HEK293 (cell line): ENCODE data around the gene CHRNA7.

Experiments used
- CTCF ChIA-PET: fragments of 350-600 bp; formaldehyde crosslinking; extraction: SDS; loops from one replicate; lab custom pipeline; 2021; ENCODE audit warnings: antibody characterized with exemption; lab: Yijun Ruan, JAX
- POLR2A ChIA-PET: fragments of 300-600 bp; formaldehyde crosslinking; extraction: SDS; loops from one replicate; lab custom pipeline; 2020; ENCODE audit warnings: antibody characterized with exemption, inconsistent platforms; lab: Yijun Ruan, JAX
- H3K27ac ChIP-seq: fragments of 200-500 bp; sonication (Bioruptor generic); 2 replicates; pipeline ENCODE4 v1.5.1; 2014; ENCODE audit warnings: low read depth, low read length, control low read depth, inconsistent platforms; ENCODE audit errors: extremely low read depth
- H3K36me3 ChIP-seq, 2 experiments: fragments of 200-500 bp in 1 of 2; sonication (Bioruptor generic) in 1 of 2; 1 replicate in 1 of 2; 2 replicates in 1 of 2; pipeline ENCODE4 v1.5.1; 2014 to 2017; ENCODE audit warnings: inconsistent platforms in 2 of 2, low read length in 2 of 2; ENCODE audit not compliant: control insufficient read depth in 2 of 2, insufficient read depth in 1 of 2
- H3K4me1 ChIP-seq: fragments of 200-500 bp; sonication (Bioruptor generic); 2 replicates; pipeline ENCODE4 v1.5.1; 2014; ENCODE audit warnings: mild to moderate bottlenecking, low read length, inconsistent platforms; ENCODE audit not compliant: control insufficient read depth, insufficient read depth
- H3K4me3 ChIP-seq: 2 replicates; pipeline ENCODE4 v1.5.1; 2011; ENCODE audit warnings: low read depth, mild to moderate bottlenecking, control low read depth, low read length, moderate library complexity
- H3K9me3 ChIP-seq: fragments of 200-500 bp; sonication (Bioruptor generic); 2 replicates; pipeline ENCODE4 v1.5.1; 2014; ENCODE audit warnings: low read depth, low read length, inconsistent platforms; ENCODE audit not compliant: control insufficient read depth, insufficient read depth
- BCL11A ChIP-seq: fragments of 450-650 bp; formaldehyde crosslinking; IDR thresholded peaks from 2 replicates; pipeline ENCODE4 v1.5.1; 2016; ENCODE audit warnings: low read depth, missing biosample characterization, missing genetic modification characterization
- EGR2 ChIP-seq: fragments of 450-650 bp; formaldehyde crosslinking; IDR thresholded peaks from 2 replicates; pipeline ENCODE4 v1.5.1; 2016; ENCODE audit warnings: low read depth, missing biosample characterization, missing genetic modification characterization
- GFI1B ChIP-seq: fragments of 450-650 bp; formaldehyde crosslinking; IDR thresholded peaks from 2 replicates; pipeline ENCODE4 v1.5.1; 2016; ENCODE audit warnings: missing biosample characterization, missing genetic modification characterization
- GLIS1 ChIP-seq: fragments of 450-650 bp; formaldehyde crosslinking; IDR thresholded peaks from 2 replicates; pipeline ENCODE4 v1.5.1; 2016; ENCODE audit warnings: missing biosample characterization, missing genetic modification characterization
- KLF16 ChIP-seq: fragments of 450-650 bp; formaldehyde crosslinking; IDR thresholded peaks from 2 replicates; pipeline ENCODE4 v1.5.1; 2017; ENCODE audit warnings: missing biosample characterization, missing genetic modification characterization
- KLF9 ChIP-seq: fragments of 450-650 bp; formaldehyde crosslinking; IDR thresholded peaks from 2 replicates; pipeline ENCODE4 v1.5.1; 2016; ENCODE audit warnings: missing biosample characterization, missing genetic modification characterization, low read depth
- PRDM1 ChIP-seq: fragments of 450-650 bp; formaldehyde crosslinking; IDR thresholded peaks from 2 replicates; pipeline ENCODE4; 2016; ENCODE audit warnings: missing biosample characterization, missing genetic modification characterization
- PRDM2 ChIP-seq: fragments of 450-650 bp; formaldehyde crosslinking; IDR thresholded peaks from 2 replicates; pipeline ENCODE4 v1.5.1; 2016; ENCODE audit warnings: missing biosample characterization, missing genetic modification characterization, borderline replicate concordance
- YY1 ChIP-seq: fragments of 450-650 bp; formaldehyde crosslinking; IDR thresholded peaks from 2 replicates; pipeline ENCODE4 v1.5.1; 2018; ENCODE audit warnings: missing biosample characterization, missing genetic modification characterization
- ZBTB1 ChIP-seq: fragments of 450-650 bp; formaldehyde crosslinking; IDR thresholded peaks from 2 replicates; pipeline ENCODE4 v1.5.1; 2016; ENCODE audit warnings: missing biosample characterization, missing genetic modification characterization
- ZBTB7A ChIP-seq: fragments of 450-650 bp; formaldehyde crosslinking; IDR thresholded peaks from 2 replicates; pipeline ENCODE4 v1.5.1; 2016; ENCODE audit warnings: low read depth, missing biosample characterization, missing genetic modification characterization
- ZFHX2 ChIP-seq: fragments of 450-650 bp; formaldehyde crosslinking; conservative IDR thresholded peaks from 2 replicates; pipeline ENCODE4 v1.5.1; 2016; ENCODE audit warnings: missing biosample characterization, missing genetic modification characterization
- ZFP69B ChIP-seq: fragments of 450-650 bp; formaldehyde crosslinking; IDR thresholded peaks from 2 replicates; pipeline ENCODE4 v1.5.1; 2016; ENCODE audit warnings: missing biosample characterization, missing genetic modification characterization
- ZNF112 ChIP-seq: fragments of 450-650 bp; formaldehyde crosslinking; IDR thresholded peaks from 2 replicates; pipeline ENCODE4 v1.5.0; 2017; ENCODE audit warnings: missing biosample characterization, missing genetic modification characterization
- ZNF132 ChIP-seq: fragments of 450-650 bp; formaldehyde crosslinking; IDR thresholded peaks from 2 replicates; pipeline ENCODE4 v1.5.1; 2017; ENCODE audit warnings: missing biosample characterization, missing genetic modification characterization, borderline replicate concordance
- ZNF202 ChIP-seq: fragments of 450-650 bp; formaldehyde crosslinking; IDR thresholded peaks from 2 replicates; pipeline ENCODE4 v1.5.1; 2016; ENCODE audit warnings: missing biosample characterization, missing genetic modification characterization, borderline replicate concordance
- ZNF23 ChIP-seq: fragments of 450-650 bp; formaldehyde crosslinking; IDR thresholded peaks from 2 replicates; pipeline ENCODE4 v1.5.1; 2016; ENCODE audit warnings: missing biosample characterization, missing genetic modification characterization, borderline replicate concordance
- ZNF416 ChIP-seq: fragments of 450-650 bp; formaldehyde crosslinking; IDR thresholded peaks from 2 replicates; pipeline ENCODE4 v1.5.1; 2016; ENCODE audit warnings: missing biosample characterization, missing genetic modification characterization
- ZNF48 ChIP-seq: fragments of 450-650 bp; formaldehyde crosslinking; IDR thresholded peaks from 2 replicates; pipeline ENCODE4 v1.5.1; 2016; ENCODE audit warnings: missing biosample characterization, missing genetic modification characterization
- ZNF623 ChIP-seq: fragments of 450-650 bp; formaldehyde crosslinking; IDR thresholded peaks from 2 replicates; pipeline ENCODE4 v1.5.1; 2016; ENCODE audit warnings: missing biosample characterization, missing genetic modification characterization
- ZNF626 ChIP-seq: fragments of 450-650 bp; sonication (Bioruptor Pico); formaldehyde crosslinking; IDR thresholded peaks from 2 replicates; pipeline ENCODE4 v1.5.1; 2018; ENCODE audit warnings: missing biosample characterization, missing genetic modification characterization, inconsistent platforms
- ZSCAN16 ChIP-seq: fragments of 450-650 bp; formaldehyde crosslinking; IDR thresholded peaks from 2 replicates; pipeline ENCODE4 v1.5.1; 2016; ENCODE audit warnings: missing biosample characterization, missing genetic modification characterization
- ZSCAN5A ChIP-seq: fragments of 450-650 bp; formaldehyde crosslinking; IDR thresholded peaks from 2 replicates; pipeline ENCODE4 v1.5.1; 2016; ENCODE audit warnings: missing biosample characterization, missing genetic modification characterization

CHRNA7 gene

GRCh38 chr15:32004249-32004648 is 26.1 kb upstream of the CHRNA7 start:
- ChIA-PET POLR2A (no interaction called here), CTCF (interaction anchor here (2.2 kb wide), 1 partner anchor 27 kb away, joined by 12 read pairs; no protein-coding TSS in a partner anchor)
- H3K4me1 ChIP-seq, result no peaks in the 10 kb centered on the region
- H3K36me3 ChIP-seq, result no peaks in the 10 kb centered on the region
- TF ChIP-seq ZNF626, result no peak
- TF ChIP-seq ZFHX2 (tag by site-specific recombination), result no peak
- no peak for TF ChIP-seq ZBTB1 (tag by site-specific recombination)
- TF ChIP-seq ZBTB7A (tag by site-specific recombination), result no peak
- no peak overlapping the region for H3K4me3 ChIP-seq
- no peaks in the 10 kb centered on the region for H3K9me3 ChIP-seq
- H3K27ac ChIP-seq, result no peak overlapping the region

- H3K36me3 ChIP-seq, result no peaks in the 10 kb centered on the region
- H3K27ac ChIP-seq, result no peak overlapping the region
- no peak overlapping the region for H3K4me3 ChIP-seq
- no peak for TF ChIP-seq ZNF112
- TF ChIP-seq ZSCAN16, result no peak
- no peak for TF ChIP-seq KLF9
- TF ChIP-seq, all 188 proteins: peak for 0
- ChIA-PET CTCF (no interaction called here), POLR2A (no interaction called here)
- Histone ChIP-seq H3K4me1 (no peaks in the 10 kb centered on the region), H3K9me3 (no peaks in the 10 kb centered on the region)
These were observed 22.9 kb upstream of the CHRNA7 start for GRCh38 chr15:32007355-32007960.

GRCh38 chr15:32014953-32015352 is 15.4 kb upstream of the CHRNA7 start:
- H3K9me3 ChIP-seq, result no peaks in the 10 kb centered on the region
- no peak overlapping the region for H3K27ac ChIP-seq
- CTCF ChIA-PET, result interaction anchor here (1.5 to 2.2 kb wide), 2 partner anchors 15 to 37 kb away, joined by 5 to 10 read pairs; no protein-coding TSS in a partner anchor
- H3K4me1 ChIP-seq, result no peaks in the 10 kb centered on the region
- no peaks in the 10 kb centered on the region for H3K36me3 ChIP-seq
- peak; percentile 93 for TF ChIP-seq PRDM1 (tag by site-specific recombination)
- TF ChIP-seq BCL11A, result no peak
- H3K4me3 ChIP-seq, result no peak overlapping the region
- POLR2A ChIA-PET, result no interaction called here

- CTCF ChIA-PET, result interaction anchor here (2.8 kb wide), 1 partner anchor 9 kb away, joined by 20 read pairs; the partner anchor contains the start of gene CHRNA7
- no peak for TF ChIP-seq YY1 (tag by site-specific recombination)
- TF ChIP-seq GLIS1 (tag by site-specific recombination), result no peak
- TF ChIP-seq ZNF623 (tag by site-specific recombination), result no peak
- no peak for TF ChIP-seq KLF16 (tag by site-specific recombination)
- no peak for TF ChIP-seq ZSCAN5A (tag by site-specific recombination)
- TF ChIP-seq ZNF132, result no peak
- no peak for TF ChIP-seq ZNF23
- no peak for TF ChIP-seq ZFP69B
- no peak for TF ChIP-seq PRDM2 (tag by site-specific recombination)
- no peak for TF ChIP-seq ZNF48 (tag by site-specific recombination)
- no peak for TF ChIP-seq ZNF202
- TF ChIP-seq EGR2 (tag by site-specific recombination), result no peak
- no peak for TF ChIP-seq GFI1B (tag by site-specific recombination)
- no peak for TF ChIP-seq ZNF416
- TF ChIP-seq ZBTB7A (tag by site-specific recombination), result no peak
These were observed 10.2 kb upstream of the CHRNA7 start for GRCh38 chr15:32020156-32020555.

More at GRCh38 chr15:32020156-32020555, 10.2 kb upstream of the CHRNA7 start:
- Histone ChIP-seq H3K36me3 (no peaks in the 10 kb centered on the region), H3K4me1 (no peaks in the 10 kb centered on the region), H3K4me3 (no peak overlapping the region), H3K9me3 (no peaks in the 10 kb centered on the region), H3K27ac (no peak overlapping the region)
- POLR2A ChIA-PET, result interaction anchor here (1.4 kb wide), 1 partner anchor 9 kb away, joined by 4 read pairs; the partner anchor contains the start of gene CHRNA7
